AG09309 (cell line): ENCODE measurements around the gene PCDH9.

Experiments used
- DNase-seq: peaks from one replicate; pipeline ENCODE4 v3.0.0-alpha.2; 2010; ENCODE audit warnings: low read depth
- H3K4me3 ChIP-seq: 2 replicates; pipeline ENCODE4 v1.5.1; 2011; ENCODE audit warnings: mild to moderate bottlenecking, low read depth, low read length, moderate library complexity; ENCODE audit not compliant: control insufficient read depth
- TF ChIP-seq, protein P1 (sequence below): IDR thresholded peaks from 2 replicates; pipeline ENCODE4 v1.5.1; 2011; ENCODE audit warnings: mild to moderate bottlenecking, low read depth, low read length, inconsistent platforms; ENCODE audit not compliant: insufficient read depth, control insufficient read depth; ENCODE audit errors: missing control alignments

Gene PCDH9

DNA sequence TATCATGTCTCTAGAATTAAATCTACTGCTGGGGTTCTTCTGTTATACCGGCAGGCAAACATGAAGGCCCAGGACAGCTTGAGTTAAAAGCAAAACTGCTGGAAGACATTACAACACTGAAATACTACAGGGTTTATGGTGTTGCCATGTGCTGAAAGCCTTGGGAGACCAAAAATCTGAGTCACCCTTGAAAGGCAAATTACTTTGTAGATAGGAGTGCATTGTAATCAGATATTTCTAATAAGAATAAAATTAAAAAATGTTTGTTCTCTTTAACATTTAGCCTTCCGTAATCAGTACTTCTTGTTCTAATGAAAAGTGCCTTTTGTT lies 181.3 kb downstream of the PCDH9 start:
- no peak overlapping the region for H3K4me3 ChIP-seq
- peak; percentile 11 for DNase-seq
- TF ChIP-seq, protein P1, sequence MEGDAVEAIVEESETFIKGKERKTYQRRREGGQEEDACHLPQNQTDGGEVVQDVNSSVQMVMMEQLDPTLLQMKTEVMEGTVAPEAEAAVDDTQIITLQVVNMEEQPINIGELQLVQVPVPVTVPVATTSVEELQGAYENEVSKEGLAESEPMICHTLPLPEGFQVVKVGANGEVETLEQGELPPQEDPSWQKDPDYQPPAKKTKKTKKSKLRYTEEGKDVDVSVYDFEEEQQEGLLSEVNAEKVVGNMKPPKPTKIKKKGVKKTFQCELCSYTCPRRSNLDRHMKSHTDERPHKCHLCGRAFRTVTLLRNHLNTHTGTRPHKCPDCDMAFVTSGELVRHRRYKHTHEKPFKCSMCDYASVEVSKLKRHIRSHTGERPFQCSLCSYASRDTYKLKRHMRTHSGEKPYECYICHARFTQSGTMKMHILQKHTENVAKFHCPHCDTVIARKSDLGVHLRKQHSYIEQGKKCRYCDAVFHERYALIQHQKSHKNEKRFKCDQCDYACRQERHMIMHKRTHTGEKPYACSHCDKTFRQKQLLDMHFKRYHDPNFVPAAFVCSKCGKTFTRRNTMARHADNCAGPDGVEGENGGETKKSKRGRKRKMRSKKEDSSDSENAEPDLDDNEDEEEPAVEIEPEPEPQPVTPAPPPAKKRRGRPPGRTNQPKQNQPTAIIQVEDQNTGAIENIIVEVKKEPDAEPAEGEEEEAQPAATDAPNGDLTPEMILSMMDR = no peak

DNA sequence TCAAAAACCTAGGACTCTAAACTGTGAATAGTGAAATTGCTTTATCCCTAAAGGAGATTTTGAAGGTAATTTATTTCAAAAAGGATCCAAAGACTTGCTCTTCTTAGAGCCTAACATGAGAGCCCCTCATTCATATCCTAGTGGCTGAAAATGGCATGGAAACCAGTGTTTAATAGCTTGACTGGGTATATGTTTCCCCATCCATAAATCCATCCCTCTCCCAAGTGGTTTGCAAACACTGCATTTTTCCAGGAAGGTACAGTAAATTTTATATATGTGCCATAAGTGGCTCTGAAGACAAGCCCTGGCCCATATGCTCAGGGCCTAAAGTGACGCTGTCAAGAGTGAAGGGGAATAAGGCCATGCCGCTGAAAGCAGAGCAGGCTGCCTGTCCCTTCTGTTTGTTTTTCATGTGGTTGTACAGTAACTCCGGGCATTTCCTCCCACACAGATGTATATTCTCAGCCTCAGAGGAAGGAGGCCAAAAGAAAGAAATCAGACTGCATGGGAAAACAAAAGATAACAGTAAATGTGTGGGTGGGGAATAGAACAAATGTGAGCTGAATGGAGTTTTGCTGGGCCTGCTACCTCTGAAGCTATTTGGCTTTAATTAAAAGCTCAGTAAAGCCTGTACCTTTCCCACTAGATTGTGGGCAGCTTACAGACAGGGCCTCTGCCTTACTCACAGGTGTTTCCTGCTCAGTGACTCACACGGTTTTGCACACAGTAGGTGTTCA lies 181.9 kb downstream of the PCDH9 start:
- DNase-seq = no peak
- TF ChIP-seq, protein P1 = no peak
- no peak overlapping the region for H3K4me3 ChIP-seq

DNA sequence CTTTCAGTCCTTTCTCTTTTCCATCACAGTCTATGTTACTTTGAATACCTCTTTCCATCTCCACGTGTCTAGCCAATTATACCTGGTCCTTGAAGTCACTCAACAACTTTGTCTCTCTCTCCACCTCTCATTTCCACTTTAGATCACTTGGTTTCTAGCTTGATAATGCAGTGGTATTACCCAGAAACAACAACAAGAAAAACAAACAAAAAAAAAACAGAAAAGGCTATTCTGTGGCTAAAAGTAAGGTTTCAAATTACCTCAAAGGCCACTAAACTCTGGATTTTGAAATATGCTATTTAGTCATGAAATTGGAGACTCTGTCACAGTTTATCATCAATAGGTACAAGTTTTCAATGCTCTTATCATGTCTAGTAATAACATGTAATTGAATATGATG lies 184.8 kb downstream of the PCDH9 start:
- TF ChIP-seq, protein P1 = no peak
- DNase-seq = no peak
- H3K4me3 ChIP-seq = no peak overlapping the region

DNA sequence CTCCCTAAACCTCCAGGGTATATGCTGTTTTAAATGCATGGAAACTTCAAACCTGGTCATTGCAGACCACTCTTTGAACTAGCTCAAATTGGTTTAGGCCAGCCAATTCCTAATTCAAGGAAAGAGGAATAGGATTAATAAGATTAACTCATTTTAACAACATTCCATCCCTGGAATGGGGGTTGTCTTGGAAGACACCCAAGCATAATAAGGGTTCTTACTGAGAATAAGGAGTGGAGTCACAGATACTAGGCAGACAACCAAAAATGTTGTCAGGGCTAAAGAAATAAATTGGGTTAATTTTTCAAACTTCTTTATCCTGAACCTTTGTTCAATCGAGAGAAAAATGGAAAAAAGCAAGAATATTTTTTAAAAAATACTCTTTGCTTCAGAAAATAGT lies 186.2 kb downstream of the PCDH9 start:
- no peak overlapping the region for H3K4me3 ChIP-seq
- no peak for DNase-seq
- TF ChIP-seq, protein P1 = no peak

DNA sequence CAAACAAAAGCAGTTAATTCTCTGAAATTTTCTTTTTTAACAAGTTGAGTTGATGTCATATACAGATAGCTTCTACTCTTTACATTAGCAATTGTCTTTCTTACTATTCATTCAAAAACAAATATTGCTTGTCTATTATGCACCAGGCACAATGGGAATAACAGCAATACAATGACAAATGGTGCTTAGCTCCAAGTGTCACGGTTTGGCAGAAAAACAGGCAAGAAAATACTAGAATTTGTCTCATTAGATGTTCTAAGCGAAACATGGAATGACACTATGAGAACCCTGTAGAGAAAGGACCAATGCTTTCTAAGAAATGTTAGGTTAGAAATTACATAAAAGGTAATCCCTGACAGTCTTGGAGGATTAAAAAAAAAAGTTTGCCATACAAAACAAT lies 187.6 kb downstream of the PCDH9 start:
- no peak for DNase-seq
- TF ChIP-seq, protein P1 = no peak

DNA sequence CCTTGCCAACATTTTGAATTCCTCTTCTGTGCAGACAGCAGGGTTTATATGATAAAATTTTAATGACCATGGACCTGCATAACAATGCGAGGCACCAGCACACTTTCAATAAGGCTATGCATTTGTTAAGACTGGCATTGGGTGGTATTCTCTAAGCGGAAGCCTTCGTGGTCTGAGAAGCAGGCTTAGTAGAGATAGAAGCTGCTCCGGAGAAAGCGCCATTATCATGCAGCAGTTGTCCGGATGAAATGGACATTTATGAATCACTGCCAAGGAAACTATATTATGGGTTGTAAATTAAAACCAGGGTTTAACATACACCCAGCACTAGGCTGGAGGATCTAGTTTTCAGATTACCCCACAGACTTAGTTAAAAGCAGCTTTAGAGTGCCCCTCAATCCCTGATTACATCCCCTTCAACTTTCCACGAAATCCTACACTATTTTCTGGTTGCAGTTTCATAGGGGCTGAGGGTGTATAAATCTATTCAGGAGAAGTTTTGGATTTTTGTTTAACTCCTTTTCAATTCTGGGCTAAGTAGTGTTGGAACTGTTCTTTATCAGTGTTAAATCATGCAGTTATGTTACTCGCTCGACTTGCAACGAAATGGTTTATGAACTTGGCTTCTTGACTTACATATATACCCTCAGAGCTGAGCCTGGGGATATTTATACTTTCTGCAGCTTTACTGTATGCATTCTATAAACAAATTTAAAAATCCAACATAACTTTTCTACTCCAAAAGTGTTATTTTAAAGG lies 193.3 kb downstream of the PCDH9 start:
- no peak for DNase-seq
- TF ChIP-seq, protein P1 = no peak
- H3K4me3 ChIP-seq = no peak overlapping the region

More for the DNA sequence above, 187.6 kb downstream of the PCDH9 start:
- no peak overlapping the region for H3K4me3 ChIP-seq
